IPS-20b (cell line): Measurements from ENCODE around the gene NT5C2.
"Not testable (repeated sequence)": the region's sequence is repeated elsewhere in the genome, so short reads cannot be mapped to it uniquely, and the experiment has no call there.

Experiments used
- H3K27ac ChIP-seq: one replicate; pipeline ENCODE4 v1.5.1; 2013; ENCODE audit warnings: low read length
- H3K27me3 ChIP-seq: 2 replicates; pipeline ENCODE4 v1.6.1; 2013; ENCODE audit warnings: mild to moderate bottlenecking, low read length, inconsistent platforms; ENCODE audit not compliant: insufficient read depth
- H3K36me3 ChIP-seq: 2 replicates; pipeline ENCODE4 v1.6.1; 2013; ENCODE audit warnings: low read depth, mild to moderate bottlenecking, inconsistent platforms, low read length, moderate library complexity; ENCODE audit not compliant: insufficient read depth
- H3K4me1 ChIP-seq: 2 replicates; pipeline ENCODE4 v1.6.1; 2013; ENCODE audit warnings: mild to moderate bottlenecking, control low read depth, inconsistent platforms, low read length, moderate library complexity; ENCODE audit not compliant: insufficient read depth
- H3K4me3 ChIP-seq: 2 replicates; pipeline ENCODE4 v1.5.1; 2013; ENCODE audit warnings: mild to moderate bottlenecking, low read length, inconsistent platforms
- H3K9ac ChIP-seq: 2 replicates; pipeline ENCODE4 v1.6.1; 2013; ENCODE audit warnings: low read depth, mild to moderate bottlenecking, inconsistent platforms, low read length, moderate library complexity
- H3K9me3 ChIP-seq: 2 replicates; pipeline ENCODE4 v1.6.1; 2013; ENCODE audit warnings: mild to moderate bottlenecking, low read depth, low read length, inconsistent platforms; ENCODE audit not compliant: insufficient read depth

NT5C2 gene

DNA sequence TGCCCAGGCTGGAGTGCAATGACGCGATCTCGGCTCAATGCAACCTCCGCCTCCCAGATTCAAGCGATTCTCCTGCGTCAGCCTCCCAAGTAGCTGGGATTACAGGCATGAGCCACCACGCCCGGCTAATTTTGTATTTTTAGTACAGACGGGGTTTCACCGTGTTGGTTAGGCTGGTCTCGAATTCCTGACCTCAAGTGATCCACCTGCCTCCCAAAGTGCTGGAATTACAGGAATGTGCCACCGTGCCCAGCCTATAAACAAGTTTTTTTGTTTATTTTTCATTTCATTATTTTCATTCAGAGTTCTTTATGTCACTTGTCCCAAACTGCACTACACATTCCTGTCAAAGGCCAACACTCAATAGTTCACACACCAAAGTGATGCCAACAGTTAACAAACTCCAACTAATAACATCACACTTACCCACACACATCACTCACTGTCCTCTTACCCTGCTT, 9.1 kb downstream of the NT5C2 start:
- H3K4me1 ChIP-seq, H3K4me3 ChIP-seq, H3K9ac ChIP-seq, H3K9me3 ChIP-seq, H3K27ac ChIP-seq, H3K27me3 ChIP-seq: not testable (repeated sequence)
- H3K36me3 ChIP-seq, result peaks cover 18% of the 10 kb centered on the region

DNA sequence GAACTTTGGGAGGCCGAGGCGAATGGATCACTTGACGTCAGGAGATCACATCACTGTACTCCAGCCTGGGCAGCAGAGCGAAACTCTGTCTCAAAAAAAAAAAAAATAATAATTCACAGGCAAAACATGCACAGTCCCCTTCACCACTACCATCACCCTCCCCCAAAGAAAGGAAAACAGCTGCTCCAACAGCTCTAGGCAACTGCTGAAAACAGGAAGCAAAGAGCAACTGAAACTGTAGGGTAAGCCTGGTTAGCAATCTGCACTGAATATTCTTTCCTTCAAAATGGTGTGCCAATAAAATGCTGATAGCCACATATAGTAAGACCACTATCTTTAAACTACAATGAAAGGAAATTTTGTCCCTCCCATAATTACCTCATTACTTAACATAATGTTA, 11.8 kb downstream of the NT5C2 start:
- H3K4me1 ChIP-seq, result peaks cover 8% of the 10 kb centered on the region; the same call in 1 of the 2 replicates
- no peak overlapping the region for H3K9ac ChIP-seq
- H3K27me3 ChIP-seq, result no peaks in the 10 kb centered on the region
- H3K36me3 ChIP-seq, result peaks cover 32% of the 10 kb centered on the region
- no peak overlapping the region for H3K4me3 ChIP-seq
- H3K27ac ChIP-seq, result no peak overlapping the region
- H3K9me3 ChIP-seq, result no peaks in the 10 kb centered on the region

DNA sequence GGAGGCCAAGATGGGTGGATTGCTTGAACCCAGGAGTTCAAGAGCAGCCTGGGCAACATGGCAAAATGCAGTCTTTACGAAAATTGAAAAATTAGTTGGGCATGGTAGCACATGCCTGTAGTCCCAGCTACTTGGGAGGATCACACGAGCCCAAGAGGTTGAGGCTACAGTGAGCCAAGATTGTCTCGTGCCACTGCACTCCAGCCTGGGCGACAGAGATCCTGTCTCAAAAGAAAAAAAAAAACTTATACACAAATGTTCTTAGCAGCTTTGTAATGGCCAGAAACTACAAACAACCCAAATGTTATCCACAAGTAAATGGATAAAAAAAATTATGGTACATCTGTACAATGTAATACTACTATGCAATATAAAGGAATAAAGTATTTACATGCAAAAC, 12.6 kb downstream of the NT5C2 start:
- H3K9me3 ChIP-seq, result no peaks in the 10 kb centered on the region
- peaks cover 32% of the 10 kb centered on the region for H3K36me3 ChIP-seq
- H3K4me1 ChIP-seq, result 0 out of 2 replicates have a peak, but pooled peaks cover 8% of the 10 kb centered on the region
- no peak overlapping the region for H3K4me3 ChIP-seq
- H3K9ac ChIP-seq, result no peak overlapping the region
- H3K27me3 ChIP-seq, result no peaks in the 10 kb centered on the region
- no peak overlapping the region for H3K27ac ChIP-seq

DNA sequence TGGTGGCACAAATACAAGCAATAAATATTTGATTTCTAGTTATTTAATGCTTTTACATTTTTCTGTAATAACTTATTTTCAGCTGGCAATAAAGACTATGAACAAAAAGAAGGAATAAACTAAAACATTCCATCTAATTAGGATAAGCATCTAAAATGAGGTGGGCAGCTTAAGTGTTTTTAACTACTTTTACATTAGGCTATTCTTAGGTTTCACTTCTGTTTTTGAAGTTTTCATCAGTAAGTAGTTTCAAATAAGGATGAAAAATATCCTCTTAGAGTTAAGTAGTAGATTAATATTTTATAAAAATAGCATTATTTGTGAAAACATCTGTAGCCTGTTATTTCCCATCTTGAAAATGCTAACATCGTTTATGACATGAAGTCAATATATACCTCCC, 15.9 kb downstream of the NT5C2 start:
- Histone ChIP-seq H3K36me3 (peaks cover 57% of the 10 kb centered on the region), H3K9me3 (no peaks in the 10 kb centered on the region), H3K27me3 (no peaks in the 10 kb centered on the region), H3K27ac (no peak overlapping the region), H3K9ac (no peak overlapping the region), H3K4me3 (no peak overlapping the region), H3K4me1 (no peaks in the 10 kb centered on the region)

DNA sequence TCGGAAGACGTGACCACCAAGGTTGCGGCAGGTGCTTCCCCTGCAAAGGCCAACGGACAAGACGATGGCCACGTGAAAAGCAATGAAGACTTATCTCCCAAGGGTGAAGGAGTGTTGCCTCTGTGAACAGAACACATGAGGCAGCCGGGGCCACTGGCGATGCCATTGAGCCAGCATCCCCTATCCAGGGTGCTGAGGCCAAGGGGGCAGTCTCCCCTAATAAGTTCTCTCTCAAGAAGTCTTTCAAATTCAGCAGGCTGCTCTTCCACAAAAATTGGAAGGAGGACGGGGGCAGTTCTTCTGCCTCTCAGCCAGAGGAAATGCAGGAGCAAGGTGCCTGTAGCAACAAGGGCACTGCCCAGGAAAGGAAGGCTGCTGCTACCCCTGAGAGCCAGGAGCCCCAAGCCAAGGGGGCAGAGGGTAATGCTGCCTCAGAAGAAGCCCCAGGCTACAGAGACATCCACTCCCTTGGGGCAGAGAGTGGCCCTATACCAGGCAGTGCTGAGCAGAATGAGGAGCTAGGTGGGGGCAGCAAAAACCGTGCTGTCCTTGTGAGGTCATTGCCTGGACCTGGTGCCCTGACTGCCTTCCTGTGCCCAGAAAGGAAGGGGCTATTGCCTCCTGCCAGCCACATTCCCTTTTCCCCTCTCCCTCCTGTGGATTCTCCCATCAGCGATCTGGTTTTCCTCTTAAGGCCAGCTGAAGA, 17.3 kb downstream of the NT5C2 start:
- no peaks in the 10 kb centered on the region for H3K9me3 ChIP-seq
- H3K27ac ChIP-seq, result no peak overlapping the region
- H3K9ac ChIP-seq, result no peak overlapping the region
- H3K4me3 ChIP-seq, result no peak overlapping the region
- H3K27me3 ChIP-seq, result no peaks in the 10 kb centered on the region
- peaks cover 66% of the 10 kb centered on the region for H3K36me3 ChIP-seq
- no peaks in the 10 kb centered on the region for H3K4me1 ChIP-seq

DNA sequence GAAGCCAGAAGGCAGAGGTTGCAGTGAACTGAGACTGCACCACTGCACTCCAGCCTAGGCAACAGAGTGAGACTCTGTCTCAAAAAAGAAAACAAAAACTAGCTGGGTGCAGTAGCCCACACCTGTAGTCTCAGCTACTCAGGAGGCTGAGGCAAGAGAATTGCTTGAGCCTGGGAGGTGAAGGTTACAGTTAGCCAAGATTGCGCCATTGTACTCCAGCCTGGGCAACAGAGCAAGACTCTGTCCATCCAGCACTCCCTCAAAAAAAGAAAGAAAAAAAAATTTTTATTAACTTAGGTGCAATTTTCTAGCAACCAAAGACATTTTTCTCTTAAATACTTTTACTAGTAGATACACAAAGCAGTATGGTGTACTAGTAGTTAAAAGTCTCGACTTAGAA, 18.7 kb downstream of the NT5C2 start:
- not testable (repeated sequence) for H3K4me1 ChIP-seq, H3K9me3 ChIP-seq, H3K27me3 ChIP-seq, H3K4me3 ChIP-seq, H3K9ac ChIP-seq, H3K27ac ChIP-seq
- H3K36me3 ChIP-seq, result peaks cover 58% of the 10 kb centered on the region

DNA sequence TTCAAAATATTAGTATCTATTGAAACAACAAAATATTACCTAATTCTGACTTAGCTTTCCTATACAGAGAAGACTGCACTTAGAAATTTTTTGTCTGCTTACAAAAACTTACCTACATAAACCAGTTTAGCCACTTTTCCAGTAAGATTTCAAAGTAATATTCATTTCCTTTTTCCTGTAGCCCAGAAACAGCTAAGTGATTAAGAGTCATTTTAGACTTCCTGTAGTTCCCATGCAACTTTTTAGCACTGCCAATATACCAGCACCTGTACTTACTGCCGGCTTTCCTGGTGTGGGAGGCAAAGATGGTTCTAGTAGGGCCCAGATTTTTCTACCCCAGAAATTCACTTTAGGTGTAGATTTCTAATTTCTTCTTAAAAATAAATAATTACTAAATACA, 21.8 kb downstream of the NT5C2 start:
- Histone ChIP-seq H3K4me1 (no peaks in the 10 kb centered on the region), H3K27ac (no peak overlapping the region), H3K9ac (no peak overlapping the region), H3K9me3 (no peaks in the 10 kb centered on the region), H3K27me3 (no peaks in the 10 kb centered on the region), H3K36me3 (peaks cover 61% of the 10 kb centered on the region), H3K4me3 (no peak overlapping the region)

DNA sequence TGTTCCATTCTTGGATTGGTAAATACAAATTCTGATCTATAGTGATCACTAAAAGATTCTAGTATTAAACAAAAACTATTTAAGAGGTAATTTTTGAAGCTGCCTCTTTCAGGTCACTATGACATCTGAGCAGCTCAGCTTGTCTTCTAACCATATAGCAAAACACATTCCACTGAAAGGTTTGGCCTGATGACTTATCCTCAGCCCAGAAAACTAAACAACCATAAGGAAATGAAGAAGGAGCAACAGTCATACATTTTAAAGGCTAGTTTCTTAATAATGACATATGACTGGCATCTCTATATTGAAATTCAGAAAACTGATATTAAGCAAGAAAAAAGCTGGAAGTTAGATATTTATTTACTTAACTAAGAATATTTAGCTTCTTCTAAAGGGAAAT, 24.6 kb downstream of the NT5C2 start:
- H3K27me3 ChIP-seq, result no peaks in the 10 kb centered on the region
- no peak overlapping the region for H3K4me3 ChIP-seq
- H3K4me1 ChIP-seq, result no peaks in the 10 kb centered on the region
- H3K27ac ChIP-seq, result no peak overlapping the region
- peaks cover 53% of the 10 kb centered on the region for H3K36me3 ChIP-seq
- H3K9ac ChIP-seq, result no peak overlapping the region
- H3K9me3 ChIP-seq, result peaks cover under 1% of the 10 kb centered on the region; the same call in 1 of the 2 replicates

DNA sequence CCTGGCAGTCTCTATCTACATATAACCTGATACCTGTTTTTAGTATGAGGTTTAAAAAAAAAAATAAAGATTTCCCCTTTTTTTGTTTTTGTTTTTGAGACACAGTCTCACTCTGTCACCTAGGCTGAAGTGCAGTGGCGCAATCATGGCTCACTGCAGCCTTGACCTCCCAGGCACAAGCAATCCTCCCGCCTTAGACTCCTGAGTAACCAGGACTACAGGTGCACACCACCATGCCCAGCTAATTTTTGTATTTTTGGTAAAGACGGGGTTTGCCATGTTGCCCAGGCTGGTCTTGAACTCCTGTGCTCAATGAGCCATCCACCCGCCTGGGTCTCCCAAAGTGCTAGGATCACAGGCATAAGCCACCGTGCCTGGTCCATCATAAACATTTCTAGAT, 25.5 kb downstream of the NT5C2 start:
- H3K9ac ChIP-seq, H3K9me3 ChIP-seq, H3K27ac ChIP-seq, H3K27me3 ChIP-seq, H3K4me3 ChIP-seq, H3K4me1 ChIP-seq: not testable (repeated sequence)
- H3K36me3 ChIP-seq, result peaks cover 52% of the 10 kb centered on the region

DNA sequence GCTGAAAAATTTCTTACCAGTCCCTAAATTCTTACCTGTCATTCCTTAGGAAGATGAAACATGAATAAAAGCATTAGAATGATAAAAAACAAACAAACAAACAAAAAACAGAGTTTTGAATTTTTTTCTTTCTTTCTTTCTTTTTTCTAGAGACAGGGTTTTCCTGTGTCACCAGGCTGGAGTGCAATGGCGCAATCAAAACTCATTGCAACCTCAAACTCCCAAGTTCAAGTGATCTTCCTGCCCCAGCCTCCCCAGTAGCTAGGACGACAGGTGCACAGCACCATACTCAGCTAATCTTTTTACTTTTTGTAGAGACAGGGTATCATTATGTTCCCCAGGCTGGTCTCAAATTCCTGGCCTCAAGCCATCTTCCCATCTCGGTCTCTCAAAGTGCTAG, 26.5 kb downstream of the NT5C2 start:
- Histone ChIP-seq H3K4me3 (no peak overlapping the region), H3K27me3 (no peaks in the 10 kb centered on the region), H3K27ac (no peak overlapping the region), H3K36me3 (peaks cover 46% of the 10 kb centered on the region), H3K9ac (no peak overlapping the region), H3K4me1 (no peaks in the 10 kb centered on the region), H3K9me3 (peaks cover 7% of the 10 kb centered on the region; the same call in 1 of the 2 replicates)

DNA sequence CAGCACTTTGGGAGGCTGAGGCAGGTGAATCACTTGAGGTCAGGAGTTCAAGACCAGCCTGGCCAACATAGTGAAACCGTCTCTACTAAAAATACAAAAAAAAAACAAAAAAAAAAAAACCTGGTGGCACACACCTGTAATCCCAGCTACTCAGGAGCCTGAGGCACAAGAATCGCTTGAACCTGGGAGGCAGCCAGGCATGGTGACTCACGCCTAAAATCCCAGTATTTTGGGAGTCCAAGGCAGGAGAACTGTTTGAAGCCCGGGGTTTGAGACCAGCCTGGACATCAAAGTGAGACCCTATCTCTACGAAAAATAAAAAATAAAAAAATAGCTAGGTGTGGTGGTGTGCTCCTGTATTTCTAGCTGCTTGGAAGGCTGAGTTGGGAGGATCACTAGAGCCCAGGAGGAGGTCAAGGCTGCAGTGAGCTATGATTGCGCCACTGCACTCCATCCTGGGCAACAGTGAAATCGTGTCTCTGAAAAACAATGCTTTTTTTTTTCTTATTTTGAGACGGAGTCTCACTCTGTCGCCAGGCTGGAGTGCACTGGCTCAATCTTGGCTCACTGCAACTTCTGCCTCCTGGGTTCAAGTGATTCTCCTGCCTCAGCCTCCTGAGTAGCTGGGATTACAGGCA, 29.2 kb downstream of the NT5C2 start:
- H3K4me3 ChIP-seq, H3K27me3 ChIP-seq, H3K9me3 ChIP-seq, H3K9ac ChIP-seq, H3K27ac ChIP-seq, H3K4me1 ChIP-seq: not testable (repeated sequence)
- H3K36me3 ChIP-seq, result peaks cover 32% of the 10 kb centered on the region

DNA sequence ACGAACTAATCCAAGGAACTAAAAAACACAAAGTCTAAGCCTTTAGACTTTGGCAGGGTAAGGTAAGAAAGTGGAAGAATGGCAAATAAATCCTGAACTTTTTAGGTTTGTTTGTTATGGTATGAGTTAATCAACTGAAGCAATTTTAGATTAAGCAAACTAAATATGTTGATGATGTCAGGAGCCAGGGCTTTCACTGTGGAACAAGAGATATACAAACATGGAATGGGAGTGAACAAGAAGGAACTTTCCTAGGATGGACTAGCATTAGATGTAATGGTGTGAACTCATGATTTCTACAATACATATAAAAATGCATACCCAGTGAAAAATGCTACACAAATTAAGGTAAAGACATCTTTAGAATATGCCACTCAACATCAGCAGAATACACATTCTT, 35.8 kb downstream of the NT5C2 start:
- no peaks in the 10 kb centered on the region for H3K27me3 ChIP-seq
- H3K36me3 ChIP-seq, result no peaks in the 10 kb centered on the region
- H3K4me1 ChIP-seq, result peaks cover 28% of the 10 kb centered on the region
- H3K9me3 ChIP-seq, result no peaks in the 10 kb centered on the region
- H3K4me3 ChIP-seq, result no peak overlapping the region
- H3K27ac ChIP-seq, result no peak overlapping the region
- H3K9ac ChIP-seq, result no peak overlapping the region
